Measurements from ENCODE around the gene SELENOO.

The SELENOO gene

DNA sequence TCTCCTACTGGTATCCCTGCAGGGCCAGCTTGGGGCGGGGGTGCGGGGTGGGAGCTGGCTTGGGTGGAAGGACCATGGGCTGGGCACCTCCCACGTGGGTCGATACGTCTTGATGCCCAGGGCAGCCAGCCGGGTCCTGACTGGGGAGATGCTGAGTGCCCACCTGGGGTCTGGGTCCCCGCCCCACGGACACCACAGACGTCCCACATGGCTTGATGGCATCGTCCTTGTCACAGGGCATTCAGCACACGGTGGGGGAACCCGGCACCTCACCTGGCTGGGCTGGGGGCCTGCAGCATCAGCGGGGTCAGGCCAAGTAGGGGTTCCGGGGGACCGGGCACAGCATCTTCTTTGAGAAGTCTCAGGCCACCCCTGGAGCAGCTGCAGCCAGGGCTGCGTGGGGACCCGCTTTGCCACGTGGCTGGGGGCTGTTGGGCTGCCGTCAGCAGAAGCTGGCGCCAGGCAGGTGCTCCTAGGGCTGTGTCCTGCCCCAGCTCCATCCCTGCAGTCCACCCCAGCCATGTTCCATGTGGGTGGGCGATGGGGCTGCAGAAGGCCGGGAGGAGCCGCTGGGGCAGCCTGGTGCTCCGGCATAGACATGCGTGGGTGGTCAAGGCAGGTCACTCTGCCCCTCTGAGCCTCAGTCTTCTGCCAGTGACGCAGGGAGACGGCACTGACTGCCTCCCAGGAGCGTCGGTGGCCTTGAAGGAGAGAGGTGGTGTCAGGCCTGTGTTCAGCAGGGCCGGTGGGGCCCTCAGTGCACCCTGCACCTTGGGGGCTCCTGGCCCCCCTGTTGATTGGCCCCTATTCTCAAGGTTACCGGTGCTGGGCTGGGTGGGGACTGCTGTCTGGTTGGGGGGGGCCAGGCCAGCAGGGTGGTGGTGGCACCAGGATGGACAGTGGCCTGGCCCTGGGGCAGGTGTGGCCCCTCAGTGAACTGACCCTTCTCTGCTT is 8.4 kb downstream of the SELENOO start:
- in situ Hi-C loops (cut with MboI; ENCODE audit: low pct_unique_long_range_greater_than_20kb, low sequenced_read_pairs), result loop anchor here (10.0 kb wide), 2 partner anchors 54 to 274 kb away; no protein-coding TSS in a partner anchor
- no peak for DNase-seq

DNA sequence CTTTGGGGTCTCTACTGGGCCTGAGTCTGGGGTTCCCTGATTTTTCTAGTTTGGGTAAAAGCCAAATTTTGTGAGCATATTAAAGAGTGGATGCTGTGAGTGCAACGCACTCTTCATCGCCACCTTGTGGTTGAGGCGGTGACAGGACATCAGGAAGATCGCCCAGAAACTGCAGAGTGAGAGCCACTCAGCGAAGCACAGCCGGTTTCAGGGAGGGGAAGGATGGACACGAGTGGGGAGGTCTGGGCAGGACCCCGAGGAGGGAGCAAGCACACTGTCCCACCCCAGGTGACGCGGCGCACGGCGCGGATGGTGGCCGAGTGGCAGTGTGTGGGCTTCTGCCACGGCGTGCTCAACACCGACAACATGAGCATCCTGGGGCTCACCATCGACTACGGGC is 9.1 kb downstream of the SELENOO start:
- peak; percentile 69 for DNase-seq

DNA sequence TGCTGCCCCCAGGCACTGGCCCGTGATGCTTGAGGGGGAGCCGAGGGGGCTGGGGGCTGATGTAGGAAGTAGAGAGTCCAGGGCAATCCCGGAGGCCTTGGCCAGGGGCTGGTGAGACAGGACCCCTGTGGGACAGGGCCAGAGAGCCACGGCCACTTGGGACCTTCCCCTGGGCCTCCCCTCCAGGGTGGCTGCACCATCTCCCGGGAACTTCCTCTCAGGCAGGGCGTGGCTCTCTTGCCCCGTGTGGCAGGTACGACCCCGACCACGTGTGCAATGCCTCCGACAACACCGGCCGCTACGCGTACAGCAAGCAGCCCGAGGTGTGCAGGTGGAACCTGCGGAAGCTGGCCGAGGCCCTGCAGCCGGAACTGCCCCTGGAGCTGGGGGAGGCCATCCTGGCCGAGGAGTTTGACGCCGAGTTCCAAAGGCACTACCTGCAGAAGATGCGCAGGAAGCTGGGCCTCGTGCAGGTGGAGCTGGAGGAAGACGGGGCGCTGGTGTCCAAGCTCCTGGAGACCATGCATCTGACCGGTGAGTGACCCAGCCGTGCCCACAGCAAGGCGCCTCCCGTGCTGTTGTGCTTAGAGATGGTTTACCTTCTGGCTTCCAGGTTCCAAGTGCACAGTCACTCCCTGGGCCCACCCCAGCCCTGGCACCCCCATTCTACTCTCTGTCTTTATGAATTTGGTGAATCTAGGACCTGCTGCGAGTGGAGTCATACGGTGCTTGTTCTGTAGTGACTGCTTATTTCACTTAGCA is 9.7 kb downstream of the SELENOO start:
- DNase-seq, result no peak
- in situ Hi-C loops (cut with MboI; ENCODE audit: low pct_unique_long_range_greater_than_20kb, low sequenced_read_pairs), result no loop called here

More for the DNA sequence above, 9.1 kb downstream of the SELENOO start:
- in situ Hi-C loops (cut with MboI; ENCODE audit: low pct_unique_long_range_greater_than_20kb, low sequenced_read_pairs), result loop anchor here (10.0 kb wide), 2 partner anchors 55 to 275 kb away; no protein-coding TSS in a partner anchor

DNA sequence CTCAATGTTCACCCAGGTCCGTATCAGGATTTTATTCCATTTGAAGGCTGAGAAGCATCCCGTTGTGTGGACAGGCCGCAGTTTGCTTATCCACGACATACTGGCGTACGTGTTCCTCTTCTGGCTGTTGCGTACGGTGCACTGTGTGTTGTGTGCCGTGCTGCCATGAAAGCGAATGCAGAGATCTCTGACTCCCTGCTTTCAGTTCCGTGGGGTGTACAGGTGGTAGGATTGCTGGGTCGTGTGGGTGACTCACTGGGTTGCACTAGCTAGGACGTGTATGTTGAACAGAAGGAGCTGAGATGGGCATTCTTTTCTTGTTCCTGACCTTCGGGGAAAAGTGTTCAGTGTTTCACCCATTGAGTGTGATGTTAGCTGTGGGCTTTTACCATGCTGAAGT is 10.3 kb downstream of the SELENOO start:
- DNase-seq, result no peak
- in situ Hi-C loops (cut with MboI; ENCODE audit: low pct_unique_long_range_greater_than_20kb, low sequenced_read_pairs), result no loop called here

DNA sequence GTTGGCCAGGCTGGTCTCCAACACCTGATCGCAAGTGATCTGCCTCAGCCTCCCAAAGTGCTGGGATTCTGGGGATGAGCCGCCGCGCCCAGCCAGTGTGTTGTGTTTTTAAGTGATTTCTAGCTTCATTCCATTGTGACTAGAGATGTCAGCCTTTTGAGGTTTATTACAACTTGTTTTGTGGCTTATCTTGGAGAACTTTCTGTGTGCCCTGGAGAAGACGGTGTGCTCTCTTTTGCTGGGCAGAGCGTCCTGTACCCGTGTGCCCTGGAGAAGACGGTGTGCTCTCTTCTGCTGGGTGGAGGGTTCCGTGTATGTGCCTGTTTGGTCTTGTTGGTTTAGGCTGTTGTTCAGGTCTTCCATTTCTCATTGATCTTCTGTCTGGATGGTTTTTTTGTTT is 12.5 kb downstream of the SELENOO start:
- in situ Hi-C loops (cut with MboI; ENCODE audit: low pct_unique_long_range_greater_than_20kb, low sequenced_read_pairs), result no loop called here
- DNase-seq, result no peak

DNA sequence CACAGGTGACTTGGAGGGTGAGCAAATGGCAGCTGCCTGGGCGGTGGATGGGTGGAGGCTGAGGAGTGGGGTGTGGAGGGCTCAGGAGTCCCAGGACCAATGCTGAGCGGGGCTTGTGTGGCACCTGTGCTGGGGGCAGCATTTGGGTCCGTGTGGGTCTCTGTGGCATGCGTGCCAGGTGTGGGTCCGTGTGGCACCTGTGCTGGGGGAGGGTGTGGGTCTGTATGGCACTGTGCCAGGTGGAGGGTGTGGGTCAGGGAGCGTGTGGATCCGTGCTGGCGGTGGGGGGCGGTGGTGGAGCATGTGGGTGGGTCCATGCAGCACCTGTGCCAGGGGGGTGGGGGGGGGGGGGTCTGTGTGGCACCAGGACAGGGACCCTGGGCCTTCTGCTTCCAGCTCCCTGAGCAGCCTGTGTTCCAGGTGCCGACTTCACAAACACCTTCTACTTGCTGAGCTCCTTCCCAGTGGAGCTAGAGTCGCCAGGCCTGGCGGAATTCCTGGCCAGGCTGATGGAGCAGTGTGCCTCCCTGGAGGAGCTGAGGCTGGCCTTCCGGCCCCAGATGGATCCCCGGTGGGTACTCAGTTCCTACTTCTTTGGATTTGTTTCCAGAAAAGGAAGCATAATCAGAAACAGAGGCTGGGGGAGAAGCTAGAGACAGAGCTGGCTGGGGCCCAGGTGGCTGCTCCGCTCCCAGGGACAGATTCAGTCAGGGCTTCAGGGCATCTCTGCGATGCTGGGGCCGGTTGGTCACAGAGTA is 14.7 kb downstream of the SELENOO start:
- in situ Hi-C loops (cut with MboI; ENCODE audit: low pct_unique_long_range_greater_than_20kb, low sequenced_read_pairs), result no loop called here

DNA sequence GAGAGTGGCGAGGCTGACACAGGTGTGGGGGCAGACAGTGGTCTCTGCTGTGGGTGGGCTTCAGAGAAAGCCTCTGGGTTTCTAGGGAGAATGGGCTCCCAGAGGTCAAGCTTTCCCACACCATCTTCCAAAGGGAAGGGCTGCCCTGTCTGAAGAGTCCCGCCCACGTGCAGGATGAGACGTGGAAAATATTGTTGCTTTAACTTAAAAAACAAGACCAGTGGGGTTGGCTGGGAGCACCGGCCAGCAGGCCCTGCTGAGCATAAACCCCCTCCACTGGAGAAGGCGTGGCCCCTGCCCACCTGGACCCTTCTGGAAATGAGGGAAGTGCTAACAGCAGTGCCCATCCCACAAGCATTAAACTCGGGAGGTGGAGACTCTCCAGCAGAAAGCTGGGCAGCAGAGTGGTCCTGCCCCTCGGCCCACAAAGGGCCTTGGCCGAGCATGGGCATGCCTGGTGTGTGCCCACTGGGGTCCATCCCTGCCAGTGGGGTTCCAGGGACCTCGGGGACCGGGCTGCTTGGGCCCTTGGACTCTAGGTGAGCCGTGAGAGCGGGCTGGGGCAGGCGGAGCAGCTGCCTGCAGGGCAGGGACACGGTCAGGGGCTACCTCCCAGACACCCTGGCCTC is 15.4 kb downstream of the SELENOO start:
- no peak for DNase-seq
- in situ Hi-C loops (cut with MboI; ENCODE audit: low pct_unique_long_range_greater_than_20kb, low sequenced_read_pairs), result no loop called here

More for the DNA sequence above, 14.7 kb downstream of the SELENOO start:
- no peak for DNase-seq

DNA sequence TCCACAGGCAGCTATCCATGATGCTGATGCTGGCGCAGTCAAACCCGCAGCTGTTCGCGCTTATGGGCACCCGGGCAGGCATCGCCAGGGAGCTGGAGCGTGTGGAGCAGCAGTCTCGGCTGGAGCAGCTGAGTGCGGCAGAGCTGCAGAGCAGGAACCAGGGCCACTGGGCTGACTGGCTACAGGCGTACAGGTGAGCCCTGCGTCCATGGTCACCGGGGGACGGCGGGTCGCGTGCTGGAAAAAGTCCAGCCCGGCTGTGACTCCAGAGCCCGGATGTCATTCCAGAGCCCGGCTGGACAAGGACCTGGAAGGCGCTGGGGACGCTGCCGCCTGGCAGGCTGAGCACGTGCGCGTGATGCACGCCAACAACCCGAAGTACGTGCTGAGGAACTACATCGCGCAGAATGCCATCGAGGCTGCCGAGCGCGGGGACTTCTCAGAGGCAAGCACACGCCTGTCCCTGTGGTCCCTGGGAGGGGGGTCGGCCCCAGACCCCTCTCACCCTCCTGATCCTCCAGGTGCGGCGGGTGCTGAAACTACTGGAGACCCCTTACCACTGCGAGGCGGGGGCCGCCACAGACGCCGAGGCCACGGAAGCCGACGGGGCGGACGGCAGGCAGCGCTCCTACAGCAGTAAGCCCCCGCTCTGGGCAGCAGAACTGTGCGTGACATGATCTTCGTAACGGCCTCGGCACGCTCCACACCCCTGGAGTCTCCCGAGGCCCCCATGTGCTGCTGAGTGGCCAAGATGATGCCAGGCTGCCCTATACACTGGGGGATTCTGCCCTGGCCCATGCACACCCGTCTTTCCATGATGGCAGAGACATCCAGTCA is 16.1 kb downstream of the SELENOO start:
- in situ Hi-C loops (cut with MboI; ENCODE audit: low pct_unique_long_range_greater_than_20kb, low sequenced_read_pairs), result no loop called here
- no peak for DNase-seq

DNA sequence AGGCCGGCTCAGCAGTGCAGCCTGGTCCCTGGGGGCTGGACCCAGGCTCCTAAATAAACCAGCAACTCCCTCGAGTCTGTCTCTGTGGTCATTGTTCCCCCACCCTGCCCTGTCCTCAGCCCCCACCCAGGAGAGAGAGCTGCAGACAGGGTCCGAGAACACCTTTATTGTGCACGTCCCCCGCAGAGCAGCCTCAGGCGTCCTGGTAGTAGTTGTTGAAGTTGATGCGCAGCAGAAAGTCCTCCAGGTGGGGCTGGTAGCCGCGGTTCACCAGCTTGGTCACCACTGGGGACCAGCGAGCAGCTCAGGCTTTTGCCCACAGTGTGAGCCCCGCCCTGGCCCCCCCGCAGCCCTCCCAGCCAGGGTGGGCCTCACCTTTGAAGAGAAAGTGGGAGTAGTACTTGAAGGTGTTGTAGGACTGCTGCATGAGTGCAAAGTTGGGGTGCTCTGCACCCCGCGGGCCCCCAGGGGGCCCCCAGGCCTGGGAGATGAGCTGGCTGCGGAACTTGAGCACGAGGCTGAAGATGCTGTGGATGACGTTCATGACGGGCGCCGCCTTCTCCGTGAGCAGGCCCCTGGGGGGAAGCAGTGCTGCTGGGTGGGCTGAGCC is 16.8 kb downstream of the SELENOO start:
- in situ Hi-C loops (cut with MboI; ENCODE audit: low pct_unique_long_range_greater_than_20kb, low sequenced_read_pairs), result no loop called here
- no peak for DNase-seq

DNA sequence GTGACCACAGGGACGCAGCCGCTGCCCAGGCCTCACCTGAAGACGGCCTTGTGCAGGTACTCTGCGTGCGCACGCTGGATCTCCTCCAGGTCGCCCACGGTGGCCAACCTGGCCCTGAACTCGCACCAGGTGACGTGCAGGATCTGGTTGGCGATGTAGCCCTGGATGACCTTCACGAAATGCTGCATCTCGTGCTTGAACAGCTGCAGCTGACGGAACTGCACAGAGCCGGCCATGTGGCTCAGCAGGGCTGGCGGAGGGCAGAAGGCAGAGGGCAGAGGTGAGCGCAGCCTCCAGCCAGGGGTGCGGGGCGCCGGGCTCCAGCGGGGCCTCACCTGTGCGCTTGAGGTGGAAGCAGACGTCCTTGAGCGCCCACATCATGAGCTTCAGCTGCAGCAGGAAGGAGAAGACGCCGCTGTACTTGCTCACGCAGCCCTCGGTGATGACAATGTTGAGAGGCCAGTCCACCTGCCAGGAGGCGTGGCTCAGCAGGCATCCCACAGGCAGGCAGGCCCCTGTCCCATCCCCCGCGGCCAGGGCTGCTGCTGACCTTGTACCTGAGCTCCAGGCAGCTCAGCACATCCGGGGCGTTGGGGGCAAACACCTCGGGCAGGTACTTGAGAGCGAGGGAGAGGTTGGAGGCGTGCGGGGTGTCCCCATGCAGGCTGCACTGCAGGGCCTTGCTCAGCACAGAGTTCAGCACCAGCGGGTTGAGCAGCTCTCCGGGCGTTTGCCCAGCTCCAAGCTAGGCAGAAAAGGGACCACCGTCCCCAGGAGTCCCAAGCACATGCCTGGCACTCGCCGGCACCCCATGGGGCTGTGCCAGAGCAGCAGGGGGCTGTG is 17.6 kb downstream of the SELENOO start:
- in situ Hi-C loops (cut with MboI; ENCODE audit: low pct_unique_long_range_greater_than_20kb, low sequenced_read_pairs), result no loop called here
- DNase-seq, result no peak

DNA sequence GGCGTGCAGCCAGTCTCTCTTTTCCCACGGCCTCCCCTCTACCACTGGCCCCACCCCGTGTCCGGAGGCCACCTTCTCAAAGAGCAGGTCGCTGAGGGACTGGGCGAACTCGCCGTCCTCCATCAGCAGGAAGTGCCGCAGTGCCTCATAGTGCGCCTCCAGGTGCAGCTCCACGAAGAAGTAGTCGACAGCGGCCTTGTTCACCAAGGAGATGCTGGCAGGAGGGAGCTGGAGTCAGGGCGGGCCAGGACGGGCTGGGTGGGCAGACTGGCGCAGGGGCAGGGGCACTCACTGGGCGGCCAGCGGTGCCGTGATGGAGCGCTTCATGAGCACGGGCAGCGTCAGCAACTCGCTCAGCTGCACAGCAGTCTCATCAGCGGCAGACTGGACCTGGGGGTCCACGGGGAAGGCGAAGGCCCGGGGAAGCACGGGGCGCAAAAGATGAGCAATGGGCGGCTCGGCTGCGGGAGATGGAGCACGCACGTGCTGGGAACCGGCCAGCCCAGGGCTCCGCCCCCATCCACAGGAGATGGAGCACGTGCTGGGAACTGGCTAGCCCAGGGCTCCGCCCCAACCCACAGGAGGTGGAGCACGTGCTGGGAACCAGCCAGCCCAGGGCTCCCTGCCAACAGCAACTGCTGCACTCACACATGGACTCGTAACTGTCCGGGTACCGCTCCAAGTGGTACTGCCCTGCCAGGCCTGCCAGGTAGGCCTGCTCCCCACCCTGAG is 18.4 kb downstream of the SELENOO start:
- peak; percentile 49 for DNase-seq

DNA sequence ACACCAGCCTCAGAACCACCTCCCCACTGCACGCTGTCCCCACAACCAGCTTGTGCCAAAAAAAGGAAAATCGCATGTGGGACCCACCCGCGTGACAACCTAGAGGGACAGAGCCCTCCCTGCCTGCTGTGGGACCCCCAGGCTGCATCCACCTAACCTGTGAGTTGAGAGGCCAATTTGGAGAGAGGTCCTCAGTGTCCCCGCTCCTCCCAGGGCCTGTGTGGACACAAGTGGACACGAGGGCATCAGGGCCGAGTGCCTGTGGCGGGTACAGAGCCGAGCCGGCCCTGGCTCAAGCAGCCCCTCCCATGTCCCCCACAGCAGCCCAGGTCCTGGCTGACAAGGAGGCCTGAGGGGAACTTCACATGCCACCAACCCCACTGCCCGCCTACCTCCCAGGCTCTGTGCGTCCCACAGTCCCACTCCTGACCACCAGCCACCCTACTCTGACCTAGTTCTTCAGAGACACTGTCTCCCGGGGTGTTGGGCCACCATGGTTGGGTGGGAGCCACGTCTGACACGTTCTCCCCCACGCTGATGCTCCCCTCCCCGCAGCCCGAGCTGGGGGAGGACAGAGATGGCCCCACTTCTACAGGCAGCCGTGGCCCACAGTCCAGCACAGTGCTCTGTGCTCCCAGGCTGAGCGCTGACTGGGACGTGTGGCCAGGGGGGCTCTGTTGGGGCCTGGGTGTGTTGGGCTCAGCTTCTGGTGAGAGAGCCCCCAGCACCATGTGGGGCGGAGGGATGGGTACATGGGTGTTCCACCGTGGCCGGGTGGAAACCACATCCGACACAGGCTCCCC is 19.2 kb downstream of the SELENOO start:
- in situ Hi-C loops (cut with MboI; ENCODE audit: low pct_unique_long_range_greater_than_20kb, low sequenced_read_pairs), result no loop called here
- no peak for DNase-seq

More for the DNA sequence above, 18.4 kb downstream of the SELENOO start:
- in situ Hi-C loops (cut with MboI; ENCODE audit: low pct_unique_long_range_greater_than_20kb, low sequenced_read_pairs), result no loop called here

DNA sequence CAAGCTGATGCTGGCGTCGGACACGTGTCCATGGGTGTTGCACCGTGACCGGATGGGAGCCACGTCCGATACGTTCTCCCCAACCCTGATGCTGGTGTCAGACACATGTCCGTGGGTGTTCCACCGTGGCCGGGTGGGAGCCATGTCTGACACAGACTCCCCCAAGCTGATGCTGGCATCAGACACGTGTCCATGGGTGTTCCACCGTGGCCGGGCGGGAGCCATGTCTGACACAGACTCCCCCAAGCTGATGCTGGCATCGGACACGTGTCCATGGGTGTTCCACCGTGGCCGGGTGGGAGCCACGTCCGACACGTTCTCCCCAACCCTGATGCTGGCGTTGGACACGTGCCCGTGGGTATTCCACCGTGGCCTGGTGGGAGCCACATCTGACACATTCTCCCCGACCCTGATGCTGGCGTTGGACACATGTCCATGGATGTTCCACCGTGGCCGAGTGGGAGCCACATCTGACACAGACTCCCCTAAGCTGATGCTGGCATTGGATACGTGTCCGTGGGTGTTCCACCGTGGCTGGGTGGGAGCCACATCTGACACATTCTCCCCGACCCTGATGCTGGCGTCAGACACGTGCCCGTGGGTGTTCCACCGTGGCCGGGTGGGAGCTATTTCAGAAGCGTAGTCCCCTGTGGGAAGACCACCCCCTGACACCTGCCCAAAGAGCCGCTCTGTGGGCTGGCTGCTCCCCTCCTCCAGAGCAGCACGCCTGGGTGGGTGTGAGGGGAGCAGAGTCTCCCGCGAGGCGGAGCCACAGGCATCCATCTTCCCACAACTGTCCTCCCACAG is 20.0 kb downstream of the SELENOO start:
- in situ Hi-C loops (cut with MboI; ENCODE audit: low pct_unique_long_range_greater_than_20kb, low sequenced_read_pairs), result no loop called here
- no peak for DNase-seq

DNA sequence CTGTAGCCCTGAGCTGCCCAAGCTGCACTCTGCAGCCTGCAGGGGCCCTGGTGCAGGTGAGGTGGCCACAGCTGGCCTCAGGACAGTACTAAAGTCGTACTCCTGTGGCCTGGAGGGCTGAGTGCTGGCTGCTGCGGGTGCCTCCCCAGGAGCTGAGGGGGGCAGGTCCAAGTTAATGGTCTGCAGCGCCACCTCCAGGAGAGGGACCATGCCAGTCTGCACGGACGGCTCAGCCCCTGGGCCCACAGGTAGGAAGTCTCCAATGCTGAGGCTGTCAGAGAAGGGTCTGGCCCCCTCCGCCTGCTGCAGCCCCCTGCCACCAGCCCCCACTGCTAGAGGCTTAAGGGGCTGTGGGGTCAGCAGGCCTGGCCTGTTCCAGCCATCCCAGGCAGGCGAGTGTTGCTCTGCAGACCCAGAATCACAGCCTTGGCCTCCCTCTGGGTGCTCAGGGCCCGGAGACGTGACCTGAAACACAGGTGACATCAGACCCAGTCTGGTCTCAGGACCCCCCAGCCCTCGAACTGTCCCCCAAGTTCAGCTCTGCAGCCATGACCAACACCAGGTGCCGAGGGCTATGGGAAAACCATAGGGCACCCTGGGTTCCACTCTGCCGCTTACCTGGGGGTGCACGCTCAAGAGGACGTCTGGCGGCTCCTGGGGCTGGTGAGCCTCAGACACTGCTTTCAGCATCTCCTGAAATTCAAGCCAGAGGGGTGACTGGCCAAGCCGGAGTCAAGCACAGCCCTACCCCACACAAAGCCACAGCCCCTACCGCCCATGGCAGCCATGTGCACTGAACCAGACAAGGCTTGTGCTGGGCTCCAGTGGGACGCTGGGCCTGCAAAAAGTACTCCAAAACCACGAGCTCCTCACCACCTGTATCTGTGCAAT is 20.8 kb downstream of the SELENOO start:
- in situ Hi-C loops (cut with MboI; ENCODE audit: low pct_unique_long_range_greater_than_20kb, low sequenced_read_pairs), result no loop called here

More for the DNA sequence above, 20.8 kb downstream of the SELENOO start:
- DNase-seq, result no peak

Data from KBM-7 (cell line).